HG02884 (cell line): ENCODE results near the gene TLE5.
"Not testable (repeated sequence)": the region's sequence is repeated elsewhere in the genome, so short reads cannot be mapped to it uniquely, and the experiment has no call there.

Experiments used
- ATAC-seq: cut with Tn5 transposase; IDR thresholded peaks from one replicate; pipeline ENCODE4 v1.9.1; 2021; ENCODE audit warnings: mild to moderate bottlenecking, moderate library complexity; ENCODE audit not compliant: unreplicated experiment

The TLE5 gene

GRCh38 chr19:3045885-3046697 is 16.2 kb downstream of the TLE5 start:
- no peak for ATAC-seq

- ATAC-seq: no peak
Observed at GRCh38 chr19:3045191-3045590, 17.1 kb downstream of the TLE5 start.

- no peak for ATAC-seq
Observed at GRCh38 chr19:3042621-3043267, 19.6 kb downstream of the TLE5 start.

GRCh38 chr19:3041761-3042620 is 20.3 kb downstream of the TLE5 start:
- ATAC-seq: no peak

- no peak for ATAC-seq
Observed at GRCh38 chr19:3041327-3041726, 21.0 kb downstream of the TLE5 start.

- no peak for ATAC-seq
Observed at GRCh38 chr19:3039641-3040077, 22.6 kb downstream of the TLE5 start.

GRCh38 chr19:3039125-3039524 is 23.2 kb downstream of the TLE5 start:
- no peak for ATAC-seq

- no peak for ATAC-seq
Observed at GRCh38 chr19:3038214-3038613, 24.1 kb downstream of the TLE5 start.

GRCh38 chr19:3036977-3037544 is 25.2 kb downstream of the TLE5 start:
- not testable (repeated sequence) for ATAC-seq

- no peak for ATAC-seq
Observed at GRCh38 chr19:3036119-3036976, 25.9 kb downstream of the TLE5 start.

GRCh38 chr19:3035542-3036118 is 26.7 kb downstream of the TLE5 start:
- ATAC-seq: peak; percentile 75

- ATAC-seq: no peak
Observed at GRCh38 chr19:3034656-3035541, 27.4 kb downstream of the TLE5 start.

- no peak for ATAC-seq
Observed at GRCh38 chr19:3034406-3034655, 28.0 kb downstream of the TLE5 start.

GRCh38 chr19:3033595-3034405 is 28.5 kb downstream of the TLE5 start:
- no peak for ATAC-seq

GRCh38 chr19:3031607-3031867 is 30.8 kb downstream of the TLE5 start:
- no peak for ATAC-seq

- ATAC-seq: no peak
Observed at GRCh38 chr19:3029065-3029923, 33.0 kb downstream of the TLE5 start, which contains the start of gene TLE2. TSS of gene TLE2 (minus strand) at chr19:3029280. CDS start at chr19:3028904, 376 bp downstream.

GRCh38 chr19:3028305-3029064 is 33.8 kb downstream of the TLE5 start:
- ATAC-seq: no peak
